Activated B cell treated with CpG ODN at 0.5 μM for 24 hours (primary cell): ENCODE data around the gene SOS1. TPM values are rescaled to one million over a fixed set of nuclear protein-coding genes. Genes with fewer than 3 reads are reported as not detected.
"Not testable (repeated sequence)": the region's sequence is repeated elsewhere in the genome, so short reads cannot be mapped to it uniquely, and the experiment has no call there.

Experiments
- ATAC-seq: fragments of 200-7000 bp; cut with Tn5 transposase; one replicate; pipeline ENCODE4 v1.10.0; 2021; ENCODE audit warnings: low read depth, mild to moderate bottlenecking, moderate library complexity
- CTCF ChIA-PET: fragments of 350-600 bp; sonication (Branson Sonifier 250); formaldehyde crosslinking; loops from one replicate; lab custom pipeline; 2021; ENCODE audit warnings: antibody characterized with exemption; lab: Charles Lee
- POLR2A ChIA-PET: fragments of 350-600 bp; sonication (Branson Sonifier 250); formaldehyde crosslinking; loops from one replicate; lab custom pipeline; 2021; ENCODE audit warnings: antibody characterized with exemption; lab: Charles Lee
- DNase-seq: peaks from one replicate; pipeline ENCODE4 v3.0.0; 2022
- H3K27ac Mint-ChIP-seq: one replicate; pipeline ENCODE4 v1.8.0; 2020; ENCODE audit warnings: mixed read lengths
- H3K27me3 Mint-ChIP-seq: one replicate; pipeline ENCODE4 v1.8.0; 2021; ENCODE audit warnings: mixed read lengths
- H3K36me3 Mint-ChIP-seq: one replicate; pipeline ENCODE4 v1.8.0; 2021; ENCODE audit warnings: low read depth, mixed read lengths
- H3K4me1 Mint-ChIP-seq: one replicate; pipeline ENCODE4 v1.8.0; 2021; ENCODE audit warnings: mixed read lengths
- H3K4me3 Mint-ChIP-seq: one replicate; pipeline ENCODE4 v1.8.0; 2020; ENCODE audit warnings: mild to moderate bottlenecking, mixed read lengths
- H3K9me3 Mint-ChIP-seq: one replicate; pipeline ENCODE4 v1.8.0; 2020; ENCODE audit warnings: mixed read lengths
- CTCF ChIP-seq: fragments of 200-600 bp; IDR thresholded peaks from one replicate; pipeline ENCODE4 v1.8.0; 2022; ENCODE audit warnings: antibody characterized with exemption, mild to moderate bottlenecking
- intact Hi-C: fragments of 100-400 bp; cut with micrococcal nuclease; formaldehyde crosslinking; loops from one replicate; pipeline ENCODE4 v1.15.1; 2024
- total RNA-seq: library from RNA; stranded (reverse); gene quantifications from 2 replicates; pipeline ENCODE4 v1.2.3, GENCODE V29; 2022

The SOS1 gene
- total RNA-seq, 1 donor from 2014 or later = 51.9 TPM

GRCh38 chr2:39156846-39157245, 36.0 kb upstream of the SOS1 start:
- ChIA-PET POLR2A (no interaction called here), CTCF (no interaction called here)
- Mint-ChIP-seq H3K4me1 (no peaks in the 10 kb centered on the region), H3K27me3 (no peaks in the 10 kb centered on the region), H3K9me3 (no peaks in the 10 kb centered on the region), H3K4me3 (no peak overlapping the region), H3K27ac (no peak overlapping the region), H3K36me3 (no peaks in the 10 kb centered on the region)
- no peak for ATAC-seq
- intact Hi-C loops = no loop called here
- no peak for TF ChIP-seq CTCF
- no peak for DNase-seq

- ChIA-PET POLR2A (no interaction called here), CTCF (interaction anchor here (0.6 kb wide), 1 partner anchor 37 kb away, joined by 3 read pairs; no protein-coding TSS in a partner anchor)
- DNase-seq (no peak), ATAC-seq (no peak)
- Mint-ChIP-seq H3K4me1 (no peaks in the 10 kb centered on the region), H3K27ac (no peak overlapping the region), H3K36me3 (no peaks in the 10 kb centered on the region), H3K9me3 (no peaks in the 10 kb centered on the region), H3K27me3 (no peaks in the 10 kb centered on the region), H3K4me3 (no peak overlapping the region)
- no peak for TF ChIP-seq CTCF
- intact Hi-C loops = no loop called here
These were observed 35.3 kb upstream of the SOS1 start for GRCh38 chr2:39156107-39156506.

GRCh38 chr2:39155573-39155972, 34.7 kb upstream of the SOS1 start:
- H3K4me1 Mint-ChIP-seq, intact Hi-C loops, H3K4me3 Mint-ChIP-seq, ATAC-seq, H3K27me3 Mint-ChIP-seq, H3K9me3 Mint-ChIP-seq, POLR2A ChIA-PET, H3K36me3 Mint-ChIP-seq, DNase-seq, H3K27ac Mint-ChIP-seq: not testable (repeated sequence)
- CTCF ChIA-PET = interaction anchor here (0.6 to 1.2 kb wide), 2 partner anchors 36 to 73 kb away, joined by 3 read pairs; no protein-coding TSS in a partner anchor

GRCh38 chr2:39154944-39155343, 34.1 kb upstream of the SOS1 start:
- DNase-seq (no peak), ATAC-seq (no peak)
- H3K4me3 Mint-ChIP-seq = no peak overlapping the region
- H3K27ac Mint-ChIP-seq = no peak overlapping the region
- CTCF ChIA-PET = interaction anchor here (1.2 kb wide), 1 partner anchor 73 kb away, joined by 3 read pairs; no protein-coding TSS in a partner anchor
- no peaks in the 10 kb centered on the region for H3K9me3 Mint-ChIP-seq
- POLR2A ChIA-PET = no interaction called here
- H3K4me1 Mint-ChIP-seq = peaks cover 3% of the 10 kb centered on the region
- no peak for TF ChIP-seq CTCF
- intact Hi-C loops = no loop called here
- no peaks in the 10 kb centered on the region for H3K27me3 Mint-ChIP-seq
- no peaks in the 10 kb centered on the region for H3K36me3 Mint-ChIP-seq

- ATAC-seq (no peak), DNase-seq (no peak)
- CTCF ChIA-PET = no interaction called here
- no peak for TF ChIP-seq CTCF
- Mint-ChIP-seq H3K27me3 (no peaks in the 10 kb centered on the region), H3K4me1 (peaks cover 3% of the 10 kb centered on the region), H3K4me3 (no peak overlapping the region), H3K27ac (no peak overlapping the region), H3K9me3 (no peaks in the 10 kb centered on the region), H3K36me3 (no peaks in the 10 kb centered on the region)
- POLR2A ChIA-PET = no interaction called here
- intact Hi-C loops = no loop called here
These were observed 32.5 kb upstream of the SOS1 start for GRCh38 chr2:39153312-39153711.

- CTCF ChIA-PET = no interaction called here
- Mint-ChIP-seq H3K4me1 (peaks cover 3% of the 10 kb centered on the region), H3K36me3 (no peaks in the 10 kb centered on the region), H3K27me3 (no peaks in the 10 kb centered on the region), H3K9me3 (no peaks in the 10 kb centered on the region), H3K4me3 (no peak overlapping the region), H3K27ac (no peak overlapping the region)
- DNase-seq (no peak), ATAC-seq (no peak)
- POLR2A ChIA-PET = interaction anchor here (0.7 kb wide), 1 partner anchor 29 kb away, joined by 9 read pairs; no protein-coding TSS in a partner anchor
- TF ChIP-seq CTCF = no peak
- intact Hi-C loops = no loop called here
These were observed 31.7 kb upstream of the SOS1 start for GRCh38 chr2:39152504-39152903.
